Mammary epithelial cell (primary cell): Measurements from ENCODE around the gene DOCK1.

ENCODE experiments used
- CTCF ChIP-seq, 2 donors: IDR thresholded peaks in 1 of 2; conservative IDR thresholded peaks in 1 of 2; 2 replicates each; pipeline ENCODE4 v1.5.1; 2011 to 2012; ENCODE audit warnings: inconsistent platforms in 2 of 2, low read length in 2 of 2, mild to moderate bottlenecking in 2 of 2, control low read depth in 1 of 2, low read depth in 1 of 2; ENCODE audit not compliant: insufficient read depth in 1 of 2; ENCODE audit errors: extremely low read depth in 1 of 2
- EZH2 ChIP-seq: IDR thresholded peaks from 2 replicates; pipeline ENCODE4 v1.6.1; 2012; ENCODE audit warnings: low read length, inconsistent platforms, borderline replicate concordance

DNA sequence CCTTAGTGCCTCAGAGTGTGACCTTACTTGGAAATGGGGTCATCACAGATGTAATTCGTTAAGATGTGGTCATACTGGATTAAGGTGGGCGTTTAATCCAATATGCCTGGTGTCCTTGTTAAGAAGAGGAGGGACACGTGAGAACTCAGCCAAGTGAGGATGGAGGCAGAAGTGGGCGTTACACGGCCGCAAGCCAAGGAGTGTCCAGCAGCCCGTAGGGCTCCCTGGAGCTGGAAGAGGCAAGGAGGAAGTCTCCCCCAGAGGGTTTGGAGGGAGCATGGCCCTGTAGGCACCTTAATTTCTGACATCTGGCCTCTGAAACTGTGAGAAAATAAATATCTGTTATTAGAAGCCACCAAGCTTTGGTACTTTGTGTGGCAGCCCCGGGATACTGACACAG is 21.3 kb downstream of the DOCK1 start:
- TF ChIP-seq CTCF (conservative IDR thresholded peaks at IDR 0.05 in 1 of 2, IDR thresholded peaks at IDR 0.05 in 1 of 2; ENCODE audit: extremely low read depth in 1 of 2, insufficient read depth in 1 of 2, low read depth in 1 of 2, low read length in 2 of 2) = no peak
- no peak for TF ChIP-seq EZH2
